Activated gamma-delta T cell treated with Interleukin-2 at 50 U/mL for 16 hours (primary cell): ENCODE measurements around the gene LRP1.

ENCODE experiments used
- DNase-seq: peaks from one replicate; pipeline ENCODE4 v3.0.0-alpha.2; 2020

The LRP1 gene

DNA sequence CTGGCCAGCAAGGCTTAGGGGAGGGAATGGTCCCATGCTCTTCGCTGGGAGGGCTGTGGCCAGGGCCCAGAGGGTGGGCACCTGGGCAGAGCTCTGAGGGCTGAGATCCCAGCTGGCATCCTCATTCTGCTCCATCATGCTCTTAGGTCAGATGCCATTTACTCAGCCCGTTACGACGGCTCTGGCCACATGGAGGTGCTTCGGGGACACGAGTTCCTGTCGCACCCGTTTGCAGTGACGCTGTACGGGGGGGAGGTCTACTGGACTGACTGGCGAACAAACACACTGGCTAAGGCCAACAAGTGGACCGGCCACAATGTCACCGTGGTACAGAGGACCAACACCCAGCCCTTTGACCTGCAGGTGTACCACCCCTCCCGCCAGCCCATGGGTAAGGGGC is 49.9 kb downstream of the LRP1 start:
- DNase-seq, result no peak

DNA sequence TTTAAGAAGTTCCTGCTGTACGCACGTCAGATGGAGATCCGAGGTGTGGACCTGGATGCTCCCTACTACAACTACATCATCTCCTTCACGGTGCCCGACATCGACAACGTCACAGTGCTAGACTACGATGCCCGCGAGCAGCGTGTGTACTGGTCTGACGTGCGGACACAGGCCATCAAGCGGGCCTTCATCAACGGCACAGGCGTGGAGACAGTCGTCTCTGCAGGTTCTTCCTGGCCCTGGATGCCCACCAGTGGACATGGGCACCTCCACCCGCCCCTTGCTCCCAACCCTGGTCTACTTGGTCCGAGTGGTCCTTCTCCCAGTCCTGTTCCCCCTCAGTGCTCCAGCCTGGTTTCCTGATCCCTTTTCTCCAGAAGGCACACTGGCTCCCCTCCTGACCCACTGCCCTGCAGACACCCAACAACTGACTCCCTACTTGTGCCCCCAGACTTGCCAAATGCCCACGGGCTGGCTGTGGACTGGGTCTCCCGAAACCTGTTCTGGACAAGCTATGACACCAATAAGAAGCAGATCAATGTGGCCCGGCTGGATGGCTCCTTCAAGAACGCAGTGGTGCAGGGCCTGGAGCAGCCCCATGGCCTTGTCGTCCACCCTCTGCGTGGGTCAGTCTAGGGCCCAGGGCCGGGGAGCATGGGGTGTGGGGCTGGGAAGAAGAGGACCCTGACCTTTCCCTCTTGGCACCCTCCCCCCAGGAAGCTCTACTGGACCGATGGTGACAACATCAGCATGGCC is 51.2 kb downstream of the LRP1 start:
- DNase-seq, result no peak

DNA sequence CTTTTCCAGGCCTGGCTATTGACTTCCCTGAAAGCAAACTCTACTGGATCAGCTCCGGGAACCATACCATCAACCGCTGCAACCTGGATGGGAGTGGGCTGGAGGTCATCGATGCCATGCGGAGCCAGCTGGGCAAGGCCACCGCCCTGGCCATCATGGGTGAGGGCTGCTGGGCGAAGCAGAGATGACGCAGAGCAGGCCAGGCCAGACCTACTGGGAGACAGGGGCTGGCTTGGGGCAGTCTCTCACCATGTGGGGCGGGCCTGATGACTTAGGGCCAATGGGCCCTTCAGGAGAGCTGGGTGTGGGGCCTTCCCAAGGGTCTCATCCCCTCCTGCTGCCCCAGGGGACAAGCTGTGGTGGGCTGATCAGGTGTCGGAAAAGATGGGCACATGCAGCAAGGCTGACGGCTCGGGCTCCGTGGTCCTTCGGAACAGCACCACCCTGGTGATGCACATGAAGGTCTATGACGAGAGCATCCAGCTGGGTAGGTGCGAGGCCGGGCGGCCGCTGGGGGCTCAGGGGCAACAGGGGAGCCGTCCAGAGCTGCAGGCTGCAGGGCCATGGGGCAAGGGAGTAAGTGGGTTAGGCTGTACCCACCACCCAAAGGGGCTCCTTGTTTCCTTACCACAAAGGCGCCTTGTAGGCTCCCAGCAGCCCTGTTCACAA is 52.2 kb downstream of the LRP1 start:
- DNase-seq, result no peak

DNA sequence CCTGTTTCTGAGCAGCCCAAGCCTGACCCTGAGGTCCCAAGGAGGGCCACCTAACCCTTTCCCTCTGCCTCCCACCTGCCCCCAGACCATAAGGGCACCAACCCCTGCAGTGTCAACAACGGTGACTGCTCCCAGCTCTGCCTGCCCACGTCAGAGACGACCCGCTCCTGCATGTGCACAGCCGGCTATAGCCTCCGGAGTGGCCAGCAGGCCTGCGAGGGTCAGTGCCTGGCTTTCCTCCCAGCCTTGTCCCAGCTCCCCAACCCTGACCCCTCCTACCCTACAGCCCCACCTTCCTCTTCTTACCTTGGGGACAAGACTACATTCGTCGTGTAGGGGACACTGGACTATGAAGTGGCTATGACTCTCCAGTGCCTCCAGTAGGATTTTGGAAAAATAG is 52.8 kb downstream of the LRP1 start:
- DNase-seq, result no peak

DNA sequence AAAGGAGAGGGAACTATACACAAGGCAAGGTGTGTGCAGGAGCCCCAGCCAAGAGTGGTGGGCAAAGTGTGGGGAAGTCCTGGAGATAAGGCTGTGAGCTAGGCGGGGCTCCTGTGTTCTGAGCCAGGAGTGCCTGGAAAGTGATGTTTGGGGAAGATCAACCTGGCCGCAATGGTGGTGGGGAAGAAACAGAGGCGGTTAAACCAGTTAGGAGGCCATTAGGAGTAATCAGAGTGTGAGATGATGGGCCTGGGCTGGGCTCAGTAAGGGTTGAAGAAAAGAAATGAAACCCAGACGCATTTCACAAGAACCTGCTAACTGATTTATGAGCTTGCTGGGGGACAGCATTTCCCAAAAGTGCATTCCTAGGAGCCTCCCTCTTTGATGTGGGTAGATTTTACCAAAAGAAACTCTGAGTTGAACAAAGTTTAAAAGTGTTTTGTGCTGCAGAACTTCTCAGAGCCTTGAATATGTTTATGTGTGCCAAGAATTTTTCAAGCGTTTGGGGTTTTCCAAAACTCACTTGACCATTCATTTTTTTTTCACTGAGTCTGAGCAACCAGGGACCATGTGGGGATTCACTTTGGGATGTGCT is 53.4 kb downstream of the LRP1 start:
- DNase-seq, result no peak

DNA sequence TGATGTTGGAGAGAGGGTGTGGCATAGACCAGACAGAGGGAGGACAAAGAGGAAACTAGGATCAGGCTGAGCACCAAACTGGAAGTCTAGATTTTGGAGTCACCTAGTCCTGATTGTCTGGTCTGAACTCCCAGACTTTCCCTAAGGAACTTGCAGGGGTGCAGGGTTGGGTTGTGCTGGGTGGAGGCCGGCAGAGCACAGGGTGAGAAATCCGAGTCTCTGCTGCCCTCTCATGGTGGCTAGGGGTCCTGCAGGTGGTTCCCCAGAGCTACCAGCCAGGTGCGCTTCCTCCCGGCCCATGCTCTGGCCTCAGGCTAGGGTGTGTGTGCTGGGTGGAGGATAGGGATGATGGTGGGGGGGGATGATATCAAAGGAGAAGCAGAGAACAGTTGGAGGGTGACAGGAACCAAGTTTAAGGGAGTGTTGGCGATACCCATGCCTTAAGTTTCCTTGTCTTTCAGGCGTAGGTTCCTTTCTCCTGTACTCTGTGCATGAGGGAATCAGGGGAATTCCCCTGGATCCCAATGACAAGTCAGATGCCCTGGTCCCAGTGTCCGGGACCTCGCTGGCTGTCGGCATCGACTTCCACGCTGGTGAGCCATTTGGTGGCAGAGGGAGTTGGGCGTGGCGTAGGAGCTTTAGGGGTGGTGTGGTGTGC is 54.8 kb downstream of the LRP1 start:
- DNase-seq, result peak; percentile 79

DNA sequence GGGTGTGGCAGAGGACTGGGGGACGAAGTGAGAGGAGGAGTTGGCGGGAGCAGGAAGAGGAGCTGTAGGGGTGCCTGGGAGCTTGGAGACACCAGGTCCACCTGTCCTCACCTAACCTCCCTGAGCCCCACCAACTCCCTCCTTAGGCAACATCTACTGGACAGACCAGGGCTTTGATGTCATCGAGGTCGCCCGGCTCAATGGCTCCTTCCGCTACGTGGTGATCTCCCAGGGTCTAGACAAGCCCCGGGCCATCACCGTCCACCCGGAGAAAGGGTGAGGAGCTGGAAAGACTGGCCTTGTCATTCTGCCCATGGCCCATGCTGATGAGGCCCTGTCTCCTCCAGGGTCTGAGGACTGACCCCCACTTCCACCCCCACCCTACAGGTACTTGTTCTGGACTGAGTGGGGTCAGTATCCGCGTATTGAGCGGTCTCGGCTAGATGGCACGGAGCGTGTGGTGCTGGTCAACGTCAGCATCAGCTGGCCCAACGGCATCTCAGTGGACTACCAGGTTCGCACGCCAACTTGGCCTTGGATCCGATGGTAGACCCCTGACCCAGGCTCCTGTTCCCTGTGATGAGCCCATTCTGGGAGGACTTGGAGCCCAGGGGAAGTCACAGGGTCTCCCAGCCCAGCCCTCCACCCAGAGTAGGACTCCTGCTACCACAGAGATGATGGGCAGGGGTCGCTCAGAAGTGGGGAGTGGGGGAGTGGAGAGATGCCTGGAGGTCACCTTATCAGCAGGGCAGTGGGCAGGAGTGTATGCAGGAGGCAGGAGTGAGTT is 55.8 kb downstream of the LRP1 start:
- no peak for DNase-seq

DNA sequence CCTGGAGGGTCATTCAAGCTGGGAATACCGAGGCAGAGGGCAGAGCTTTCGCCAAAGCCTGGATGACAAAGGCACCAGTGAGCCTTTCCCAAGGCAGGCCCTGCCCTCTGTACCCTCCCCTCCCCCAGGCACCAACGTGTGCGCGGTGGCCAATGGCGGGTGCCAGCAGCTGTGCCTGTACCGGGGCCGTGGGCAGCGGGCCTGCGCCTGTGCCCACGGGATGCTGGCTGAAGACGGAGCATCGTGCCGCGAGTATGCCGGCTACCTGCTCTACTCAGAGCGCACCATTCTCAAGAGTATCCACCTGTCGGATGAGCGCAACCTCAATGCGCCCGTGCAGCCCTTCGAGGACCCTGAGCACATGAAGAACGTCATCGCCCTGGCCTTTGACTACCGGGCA is 57.1 kb downstream of the LRP1 start:
- no peak for DNase-seq

DNA sequence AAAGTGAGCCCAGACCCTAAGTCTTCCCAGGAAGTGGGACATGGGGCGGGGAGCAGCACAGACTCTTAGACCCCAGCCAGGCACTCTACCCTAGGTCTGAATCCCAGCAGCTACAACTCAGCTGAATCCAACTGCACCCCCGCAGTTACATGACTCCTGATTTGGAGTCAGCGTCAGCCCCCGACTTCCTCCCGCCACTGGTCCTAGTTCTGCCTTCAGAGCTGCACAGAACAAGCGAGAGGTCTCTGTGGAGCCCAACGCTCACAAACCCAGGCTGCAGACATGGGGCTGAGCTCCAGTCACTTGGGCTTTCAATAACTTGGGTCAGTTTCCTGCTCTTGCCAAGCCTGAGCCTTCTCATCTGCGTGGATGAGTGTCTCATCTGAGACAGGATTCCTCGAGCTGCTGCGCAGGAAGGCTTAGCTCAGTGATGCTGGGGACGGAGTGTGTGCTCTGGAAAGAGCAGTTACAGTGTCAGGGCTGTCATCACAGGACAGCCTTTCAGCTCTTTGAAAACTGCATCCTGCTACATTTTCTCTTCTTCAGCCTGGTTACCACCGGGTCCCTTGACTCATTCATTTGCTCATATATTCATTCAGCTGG is 57.7 kb downstream of the LRP1 start:
- no peak for DNase-seq

DNA sequence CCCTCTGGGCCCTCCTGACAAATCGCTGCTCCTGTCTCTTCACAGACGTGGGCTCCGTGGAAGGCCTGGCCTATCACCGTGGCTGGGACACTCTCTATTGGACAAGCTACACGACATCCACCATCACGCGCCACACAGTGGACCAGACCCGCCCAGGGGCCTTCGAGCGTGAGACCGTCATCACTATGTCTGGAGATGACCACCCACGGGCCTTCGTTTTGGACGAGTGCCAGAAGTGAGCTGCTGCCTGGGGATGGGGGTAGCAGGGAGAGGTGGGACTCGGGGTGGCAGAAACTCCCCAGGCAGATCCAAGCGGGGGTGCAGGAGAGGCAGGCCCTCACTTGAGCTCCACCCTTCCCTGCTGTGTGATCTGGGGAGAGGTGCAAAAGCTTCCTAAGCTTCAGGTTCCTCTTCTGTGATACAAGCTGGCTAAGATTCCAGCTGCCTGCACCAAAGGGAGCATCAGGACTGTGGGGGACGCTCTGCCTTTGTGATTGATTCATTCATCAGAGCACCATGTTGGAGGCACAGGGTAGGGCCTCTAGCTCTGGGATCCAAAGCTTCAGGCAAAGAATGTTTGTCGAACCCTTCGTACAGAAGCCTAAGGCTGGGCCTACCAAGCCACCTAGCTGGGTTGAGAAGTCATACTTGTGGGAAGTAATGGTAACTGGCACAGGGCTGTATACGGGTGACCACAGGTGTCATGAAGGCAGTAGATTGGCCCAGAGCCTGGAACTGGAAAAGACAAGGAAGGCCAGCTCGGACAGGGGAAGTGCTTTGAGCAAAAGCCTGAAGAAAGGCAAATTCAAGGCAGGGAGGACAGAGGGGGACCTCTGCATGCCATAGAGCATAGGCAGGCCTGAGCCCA is 59.2 kb downstream of the LRP1 start:
- no peak for DNase-seq

DNA sequence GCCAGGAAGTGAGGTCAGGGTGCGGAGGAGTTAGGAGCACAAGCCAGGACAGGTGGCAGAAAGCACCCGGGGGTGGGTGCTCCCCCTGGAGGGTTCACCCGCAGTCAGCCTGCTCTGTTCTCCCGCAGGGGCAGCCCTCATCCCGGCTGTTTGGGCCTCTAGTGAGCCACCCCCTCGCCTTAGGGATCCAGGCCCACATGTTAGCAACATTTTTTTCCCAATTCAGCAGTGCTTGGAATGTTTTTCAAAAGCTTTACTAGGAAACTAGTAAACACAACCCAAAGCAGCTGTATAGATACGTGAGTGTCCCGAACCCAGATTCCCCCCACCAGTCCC is 59.8 kb downstream of the LRP1 start:
- no peak for DNase-seq

DNA sequence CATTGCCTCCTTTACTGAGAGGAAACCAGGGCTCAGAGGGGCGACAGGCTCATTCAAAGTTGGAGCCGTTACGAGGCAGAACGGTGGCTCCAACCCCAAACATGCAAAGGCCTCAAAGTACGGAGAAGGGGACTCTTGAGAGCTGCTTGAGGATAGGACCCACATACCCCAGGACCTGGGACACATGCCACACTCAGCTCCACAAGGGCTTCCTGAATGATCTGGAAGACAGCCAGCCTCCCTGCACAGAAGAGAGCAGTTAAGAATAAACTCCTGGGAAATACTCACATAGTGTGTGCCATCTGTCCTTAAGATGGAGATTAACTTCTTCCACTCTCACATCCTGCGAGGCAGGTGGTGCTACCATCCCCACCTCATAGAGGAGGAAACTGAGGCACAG is 61.8 kb downstream of the LRP1 start:
- no peak for DNase-seq

DNA sequence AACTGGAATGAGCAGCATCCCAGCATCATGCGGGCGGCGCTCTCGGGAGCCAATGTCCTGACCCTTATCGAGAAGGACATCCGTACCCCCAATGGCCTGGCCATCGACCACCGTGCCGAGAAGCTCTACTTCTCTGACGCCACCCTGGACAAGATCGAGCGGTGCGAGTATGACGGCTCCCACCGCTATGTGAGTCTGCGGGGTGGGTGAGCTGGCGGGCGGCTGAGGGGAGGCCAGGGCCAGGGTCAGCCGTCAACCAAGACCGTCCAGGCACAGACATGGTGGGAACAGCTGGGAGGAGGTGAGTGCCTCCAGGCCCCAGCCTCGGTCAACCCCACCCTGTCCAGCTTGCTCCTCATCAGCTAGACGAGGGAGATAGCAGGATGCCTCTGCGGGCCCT is 62.5 kb downstream of the LRP1 start:
- DNase-seq, result no peak

DNA sequence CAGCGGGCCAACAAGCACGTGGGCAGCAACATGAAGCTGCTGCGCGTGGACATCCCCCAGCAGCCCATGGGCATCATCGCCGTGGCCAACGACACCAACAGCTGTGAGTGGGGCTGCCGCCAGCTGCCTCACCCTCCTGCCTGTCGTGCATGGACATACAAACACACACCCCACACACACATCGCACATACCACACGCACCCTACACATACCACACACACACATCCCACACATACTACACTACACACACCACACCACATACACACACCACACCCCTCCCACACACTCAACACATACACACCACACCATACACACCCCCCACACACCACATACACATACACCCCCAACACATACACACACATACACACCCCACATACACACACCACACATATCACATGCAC is 63.1 kb downstream of the LRP1 start:
- no peak for DNase-seq

DNA sequence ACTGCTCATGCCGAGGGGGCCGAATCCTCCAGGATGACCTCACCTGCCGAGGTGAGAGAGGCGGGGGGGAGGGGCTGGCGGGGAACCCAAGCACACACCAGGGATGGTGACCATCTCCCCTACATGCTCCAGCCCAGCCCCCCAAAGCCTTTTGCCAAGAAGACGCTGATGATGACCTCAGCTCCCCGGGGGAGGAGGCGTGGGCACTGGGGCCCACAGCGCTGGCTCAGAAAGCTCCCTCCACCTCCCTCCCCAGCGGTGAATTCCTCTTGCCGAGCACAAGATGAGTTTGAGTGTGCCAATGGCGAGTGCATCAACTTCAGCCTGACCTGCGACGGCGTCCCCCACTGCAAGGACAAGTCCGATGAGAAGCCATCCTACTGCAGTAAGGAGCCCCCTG is 64.6 kb downstream of the LRP1 start:
- no peak for DNase-seq

DNA sequence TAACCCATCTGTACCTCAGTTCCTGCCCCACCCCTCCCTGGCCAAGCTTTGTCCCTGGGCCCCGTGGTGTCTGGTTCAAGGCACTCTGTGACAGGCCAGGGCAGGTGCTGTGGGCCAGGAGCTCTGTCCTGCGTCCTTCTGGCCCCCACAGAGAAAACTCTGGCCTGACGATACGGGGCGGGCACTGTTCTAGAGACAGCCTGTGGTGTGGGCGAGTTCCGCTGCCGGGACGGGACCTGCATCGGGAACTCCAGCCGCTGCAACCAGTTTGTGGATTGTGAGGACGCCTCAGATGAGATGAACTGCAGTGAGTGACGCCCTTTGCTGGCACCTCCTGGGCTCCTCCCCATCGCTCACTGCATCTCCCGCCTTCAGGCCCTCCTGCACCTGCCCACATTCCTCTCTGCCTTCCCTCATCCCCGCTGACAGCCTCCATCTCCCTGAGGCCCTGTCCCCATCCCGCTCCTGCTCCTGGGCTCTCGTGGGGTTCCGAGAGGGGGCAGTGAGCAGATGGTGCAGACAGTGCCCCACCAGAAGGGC is 65.5 kb downstream of the LRP1 start:
- no peak for DNase-seq

DNA sequence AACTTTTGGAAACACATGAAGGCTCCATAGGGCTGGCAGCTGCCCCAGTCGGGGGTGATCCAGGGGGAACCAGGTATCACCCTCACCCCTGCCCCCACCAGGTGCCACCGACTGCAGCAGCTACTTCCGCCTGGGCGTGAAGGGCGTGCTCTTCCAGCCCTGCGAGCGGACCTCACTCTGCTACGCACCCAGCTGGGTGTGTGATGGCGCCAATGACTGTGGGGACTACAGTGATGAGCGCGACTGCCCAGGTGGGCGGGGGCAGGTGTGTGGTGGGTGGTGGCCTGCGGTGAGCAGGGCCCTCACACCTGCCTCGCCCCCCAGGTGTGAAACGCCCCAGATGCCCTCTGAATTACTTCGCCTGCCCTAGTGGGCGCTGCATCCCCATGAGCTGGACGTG is 66.0 kb downstream of the LRP1 start:
- no peak for DNase-seq

DNA sequence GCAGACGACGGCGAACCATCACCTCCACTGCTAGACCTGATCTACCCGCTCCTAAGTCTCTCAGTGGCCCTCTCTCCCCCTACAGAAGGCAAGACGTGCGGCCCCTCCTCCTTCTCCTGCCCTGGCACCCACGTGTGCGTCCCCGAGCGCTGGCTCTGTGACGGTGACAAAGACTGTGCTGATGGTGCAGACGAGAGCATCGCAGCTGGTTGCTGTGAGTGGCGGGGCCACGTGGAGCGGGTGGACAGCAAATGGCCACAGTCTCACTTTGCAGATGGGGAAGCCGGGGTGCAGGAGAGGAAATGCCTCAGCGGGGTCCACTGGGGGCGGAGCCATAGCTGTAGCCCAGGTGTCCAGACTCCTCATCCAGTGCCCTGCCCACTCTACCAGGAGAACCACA is 66.9 kb downstream of the LRP1 start:
- no peak for DNase-seq

DNA sequence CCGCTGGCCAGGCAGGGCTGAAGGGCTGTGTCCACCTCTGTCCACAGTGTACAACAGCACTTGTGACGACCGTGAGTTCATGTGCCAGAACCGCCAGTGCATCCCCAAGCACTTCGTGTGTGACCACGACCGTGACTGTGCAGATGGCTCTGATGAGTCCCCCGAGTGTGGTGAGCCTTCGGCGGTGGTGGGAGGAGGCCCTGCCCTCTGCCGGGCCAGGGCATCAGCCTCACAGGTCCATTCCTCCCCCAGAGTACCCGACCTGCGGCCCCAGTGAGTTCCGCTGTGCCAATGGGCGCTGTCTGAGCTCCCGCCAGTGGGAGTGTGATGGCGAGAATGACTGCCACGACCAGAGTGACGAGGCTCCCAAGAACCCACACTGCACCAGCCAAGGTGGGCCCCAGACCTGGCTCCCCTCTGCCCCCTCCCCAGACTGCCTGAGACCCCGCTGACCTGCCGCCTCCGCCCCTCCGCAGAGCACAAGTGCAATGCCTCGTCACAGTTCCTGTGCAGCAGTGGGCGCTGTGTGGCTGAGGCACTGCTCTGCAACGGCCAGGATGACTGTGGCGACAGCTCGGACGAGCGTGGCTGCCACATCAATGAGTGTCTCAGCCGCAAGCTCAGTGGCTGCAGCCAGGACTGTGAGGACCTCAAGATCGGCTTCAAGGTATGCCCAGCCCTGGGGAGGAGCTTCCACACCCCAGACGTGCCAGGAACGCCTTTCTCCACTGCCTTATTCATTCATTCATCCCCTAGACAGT is 67.5 kb downstream of the LRP1 start:
- DNase-seq, result no peak

DNA sequence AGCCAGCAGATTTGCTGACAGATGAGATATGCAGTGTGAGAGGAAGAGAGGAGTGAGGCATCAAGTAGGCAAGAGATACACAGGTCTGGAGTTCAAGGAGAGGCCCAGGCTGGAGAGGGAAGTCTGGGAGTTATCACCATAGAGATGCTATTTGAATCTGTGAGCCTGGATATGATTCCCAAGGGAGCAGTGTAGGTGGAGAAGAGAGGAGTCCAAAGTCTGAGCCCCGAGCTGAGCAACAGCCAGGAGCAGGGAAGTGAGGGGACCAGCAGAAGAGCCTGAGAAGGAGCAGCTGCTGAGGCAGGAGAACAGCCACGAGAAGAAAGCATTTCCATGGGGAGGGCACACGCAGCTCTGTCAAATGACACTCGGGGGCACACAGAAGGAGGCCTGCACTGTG is 68.2 kb downstream of the LRP1 start:
- DNase-seq, result no peak

DNA sequence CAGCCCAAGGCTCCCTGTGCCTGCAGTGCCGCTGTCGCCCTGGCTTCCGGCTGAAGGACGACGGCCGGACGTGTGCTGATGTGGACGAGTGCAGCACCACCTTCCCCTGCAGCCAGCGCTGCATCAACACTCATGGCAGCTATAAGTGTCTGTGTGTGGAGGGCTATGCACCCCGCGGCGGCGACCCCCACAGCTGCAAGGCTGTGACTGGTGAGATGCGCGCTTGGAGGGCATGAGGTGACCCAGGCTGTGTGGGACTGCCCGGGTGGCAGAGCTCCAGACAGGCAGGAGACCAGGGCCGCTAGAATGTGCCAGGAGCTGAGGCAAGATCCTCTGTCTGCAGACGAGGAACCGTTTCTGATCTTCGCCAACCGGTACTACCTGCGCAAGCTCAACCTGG is 68.7 kb downstream of the LRP1 start:
- no peak for DNase-seq
